ENCODE data around the gene CLTCL1. TPM values are rescaled to one million over a fixed set of nuclear protein-coding genes. Genes with fewer than 3 reads are reported as not detected.
A peak's percentile ranks its signal among the peaks of the same experiment; 100 is the strongest.

The CLTCL1 gene
- total and polyA plus RNA-seq, 9 of the 15 experiments (the other 6 are each of a cell fraction or from before 2014, with no cell fraction given) = 1.1 to 11.7 (median 5.0) TPM

- Histone ChIP-seq H3K4me3 (no peak overlapping the region), H4K20me1 (replicated peaks; ENCODE audit: control insufficient read depth, insufficient read depth, low read length) (peaks cover 7% of the 10 kb centered on the region; the same call in 1 of the 2 replicates), H2AFZ (ENCODE audit: low read depth, low read length) (no peak overlapping the region), H3K4me1 (replicated peaks in 1 of 2; ENCODE audit: control insufficient read depth in 2 of 2, insufficient read depth in 2 of 2, low read length in 2 of 2) (peaks cover 0 to 32% of the 10 kb centered on the region in 2 experiments; a peak in 1 of 5 replicates), H3K9ac (ENCODE audit: insufficient read depth in 1 of 2, low read depth in 2 of 2, low read length in 2 of 2) (peak overlapping the region in 1 of 2 experiments; percentile 43; a peak in 2 of 4 replicates), H3K36me3 (ENCODE audit: control insufficient read depth, insufficient read depth, low read length) (peaks cover 95% of the 10 kb centered on the region), H3K9me3 (replicated peaks; ENCODE audit: control insufficient read depth, insufficient read depth, low read depth, low read length) (no peaks in the 10 kb centered on the region), H3K27ac (ENCODE audit: extremely low read depth, low read depth, low read length) (no peak overlapping the region), H3K4me2 (ENCODE audit: insufficient read depth, low read length) (no peak overlapping the region), H3K79me2 (ENCODE audit: control insufficient read depth, insufficient read depth, low read length) (no peaks in the 10 kb centered on the region), H3K9me1 (ENCODE audit: control insufficient read depth, insufficient read depth, low read length) (peaks cover 13% of the 10 kb centered on the region), H3K27me3 (ENCODE audit: control insufficient read depth in 2 of 2, insufficient read depth in 2 of 2, low read length in 2 of 2) (no peaks in the 10 kb centered on the region)
- POLR2A ChIA-PET = interaction anchor here (1.0 to 1.1 kb wide), 2 partner anchors 12 to 22 kb away, joined by 3 to 4 read pairs; no protein-coding TSS in a partner anchor
- in situ Hi-C loops (cut with MboI) (no loop called here), intact Hi-C loops (cut with micrococcal nuclease) (loop anchor here (10.0 kb wide), 1 partner anchor 63 kb away; no protein-coding TSS in a partner anchor)
- DNase-seq (ENCODE audit: extremely low read depth in 1 of 4, low spot score in 3 of 4) = no peak
- 85% methylated on average over 11 of the region's 11 CpGs for WGBS (ENCODE audit: insufficient coverage, low coverage, missing lambda C conversion rate)
- no peak for ATAC-seq
- CTCF ChIA-PET (ENCODE audit: low intra/inter-chr PET ratio) = no interaction called here
- FAIRE-seq = no peak
- BruUV-seq (replicated peaks) = no TSS peak
- no peak for TF ChIP-seq GABPB2 (CRISPR knock-in tag; conservative IDR thresholded peaks at IDR 0.05)
- no peak for TF ChIP-seq RBM14 (IDR thresholded peaks at IDR 0.05; ENCODE audit: borderline replicate concordance, insufficient read depth, low read depth, low read length)
- TF ChIP-seq BMI1 (IDR thresholded peaks at IDR 0.05; ENCODE audit: low read length) = no peak
- TF ChIP-seq ZKSCAN3 (CRISPR knock-in tag; IDR thresholded peaks at IDR 0.05) = no peak
- TF ChIP-seq AFF4 (CRISPR knock-in tag; IDR thresholded peaks at IDR 0.05) = no peak
- no peak for TF ChIP-seq NCOA4 (IDR thresholded peaks at IDR 0.05; ENCODE audit: partially characterized antibody)
- no peak for TF ChIP-seq KAT8 (IDR thresholded peaks at IDR 0.05; ENCODE audit: low read depth)
- no peak for TF ChIP-seq ETV5 (CRISPR knock-in tag; IDR thresholded peaks at IDR 0.05; ENCODE audit: low read depth)
- TF ChIP-seq ARID3A (IDR thresholded peaks at IDR 0.05; ENCODE audit: borderline replicate concordance, low read depth, low read length) = no peak
- TF ChIP-seq IRF9 (tag; IDR thresholded peaks at IDR 0.05) = no peak
- TF ChIP-seq POLR2H (tag; IDR thresholded peaks at IDR 0.05; ENCODE audit: low read depth) = no peak
- TF ChIP-seq ZC3H11A (IDR thresholded peaks at IDR 0.05; ENCODE audit: low read depth, low read length) = no peak
- TF ChIP-seq ZNF764 (CRISPR knock-in tag; IDR thresholded peaks at IDR 0.05; ENCODE audit: low read depth) = no peak
- peak; percentile 22 for TF ChIP-seq HMGN3 (IDR thresholded peaks at IDR 0.05; ENCODE audit: borderline replicate concordance, extremely low read depth, insufficient read length, low read depth, low read length)
- no peak for TF ChIP-seq ZNF274 (IDR thresholded peaks at IDR 0.05; ENCODE audit: borderline replicate concordance, low read depth, low read length)
Observed at GRCh38 chr22:19137384-19138216, 153.9 kb downstream of the CLTCL1 start.
